ENCODE data around the gene TECTA. TPM values are rescaled to one million over a fixed set of nuclear protein-coding genes. Genes with fewer than 3 reads are reported as not detected.

Gene TECTA
- total RNA-seq, 1 donor from 2014 or later: 2.9 TPM

- H3K9me3 Mint-ChIP-seq (ENCODE audit: unreplicated experiment): no peaks in the 10 kb centered on the region
Measured at GRCh38 chr11:121141066-121141465, 40.0 kb downstream of the TECTA start.

GRCh38 chr11:121143921-121144320 lies 42.9 kb downstream of the TECTA start:
- peaks cover 1% of the 10 kb centered on the region for H3K27me3 Mint-ChIP-seq (ENCODE audit: unreplicated experiment)
- no peaks in the 10 kb centered on the region for H3K36me3 Mint-ChIP-seq (ENCODE audit: unreplicated experiment)
- no peaks in the 10 kb centered on the region for H3K9me3 Mint-ChIP-seq (ENCODE audit: unreplicated experiment)
- no peak for DNase-seq
- no peak for TF ChIP-seq CTCF (IDR thresholded peaks at IDR 0.05; ENCODE audit: partially characterized antibody, unreplicated experiment)
- no peak overlapping the region for H3K27ac Mint-ChIP-seq (ENCODE audit: unreplicated experiment)
- H3K4me3 Mint-ChIP-seq (ENCODE audit: unreplicated experiment): no peak overlapping the region
- no peaks in the 10 kb centered on the region for H3K4me1 Mint-ChIP-seq (ENCODE audit: low read depth, unreplicated experiment)

More at GRCh38 chr11:121141066-121141465, 40.0 kb downstream of the TECTA start:
- no peaks in the 10 kb centered on the region for H3K36me3 Mint-ChIP-seq (ENCODE audit: unreplicated experiment)
- no peak for DNase-seq
- H3K27ac Mint-ChIP-seq (ENCODE audit: unreplicated experiment): no peak overlapping the region
- peaks cover 3% of the 10 kb centered on the region for H3K27me3 Mint-ChIP-seq (ENCODE audit: unreplicated experiment)
- no peak for TF ChIP-seq CTCF (IDR thresholded peaks at IDR 0.05; ENCODE audit: partially characterized antibody, unreplicated experiment)
- no peaks in the 10 kb centered on the region for H3K4me1 Mint-ChIP-seq (ENCODE audit: low read depth, unreplicated experiment)
- no peak overlapping the region for H3K4me3 Mint-ChIP-seq (ENCODE audit: unreplicated experiment)

- peaks cover 1% of the 10 kb centered on the region for H3K27me3 Mint-ChIP-seq (ENCODE audit: unreplicated experiment)
- H3K36me3 Mint-ChIP-seq (ENCODE audit: unreplicated experiment): no peaks in the 10 kb centered on the region
- no peak overlapping the region for H3K4me3 Mint-ChIP-seq (ENCODE audit: unreplicated experiment)
- no peak for TF ChIP-seq CTCF (IDR thresholded peaks at IDR 0.05; ENCODE audit: partially characterized antibody, unreplicated experiment)
- H3K4me1 Mint-ChIP-seq (ENCODE audit: low read depth, unreplicated experiment): no peaks in the 10 kb centered on the region
- no peaks in the 10 kb centered on the region for H3K9me3 Mint-ChIP-seq (ENCODE audit: unreplicated experiment)
- no peak for DNase-seq
- no peak overlapping the region for H3K27ac Mint-ChIP-seq (ENCODE audit: unreplicated experiment)
Measured at GRCh38 chr11:121144723-121145122, 43.7 kb downstream of the TECTA start.

- DNase-seq: no peak
- Mint-ChIP-seq H3K27ac (ENCODE audit: unreplicated experiment) (no peak overlapping the region), H3K27me3 (ENCODE audit: unreplicated experiment) (peaks cover 1% of the 10 kb centered on the region), H3K4me3 (ENCODE audit: unreplicated experiment) (no peak overlapping the region), H3K9me3 (ENCODE audit: unreplicated experiment) (no peaks in the 10 kb centered on the region), H3K36me3 (ENCODE audit: unreplicated experiment) (no peaks in the 10 kb centered on the region), H3K4me1 (ENCODE audit: low read depth, unreplicated experiment) (no peaks in the 10 kb centered on the region)
- TF ChIP-seq CTCF (IDR thresholded peaks at IDR 0.05; ENCODE audit: partially characterized antibody, unreplicated experiment): no peak
Measured at GRCh38 chr11:121145826-121146225, 44.8 kb downstream of the TECTA start.

GRCh38 chr11:121149116-121149515 lies 48.1 kb downstream of the TECTA start:
- no peaks in the 10 kb centered on the region for H3K9me3 Mint-ChIP-seq (ENCODE audit: unreplicated experiment)
- no peak for TF ChIP-seq CTCF (IDR thresholded peaks at IDR 0.05; ENCODE audit: partially characterized antibody, unreplicated experiment)
- H3K27me3 Mint-ChIP-seq (ENCODE audit: unreplicated experiment): peaks cover 1% of the 10 kb centered on the region
- no peak for DNase-seq
- no peaks in the 10 kb centered on the region for H3K36me3 Mint-ChIP-seq (ENCODE audit: unreplicated experiment)
- no peak overlapping the region for H3K4me3 Mint-ChIP-seq (ENCODE audit: unreplicated experiment)
- no peak overlapping the region for H3K27ac Mint-ChIP-seq (ENCODE audit: unreplicated experiment)
- H3K4me1 Mint-ChIP-seq (ENCODE audit: low read depth, unreplicated experiment): no peaks in the 10 kb centered on the region

All from glutamatergic neuron (in vitro differentiated cells).